ENCODE data around the gene IFNB1.

IFNB1 gene

DNA sequence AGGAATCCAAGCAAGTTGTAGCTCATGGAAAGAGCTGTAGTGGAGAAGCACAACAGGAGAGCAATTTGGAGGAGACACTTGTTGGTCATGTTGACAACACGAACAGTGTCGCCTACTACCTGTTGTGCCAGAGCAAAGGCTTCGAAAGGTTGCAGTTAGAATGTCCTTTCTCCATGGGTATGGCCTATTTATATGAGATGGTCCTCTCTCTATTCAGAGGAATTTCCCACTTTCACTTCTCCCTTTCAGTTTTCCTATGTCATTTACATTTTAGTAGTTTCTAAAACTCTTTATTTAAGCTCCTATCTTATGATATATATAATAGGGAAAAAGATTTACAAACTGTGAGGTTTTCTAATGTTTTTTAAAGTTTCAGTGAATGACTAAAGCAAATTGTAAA is at the start of gene IFNB1:
Gene IFNB1, minus strand, starts transcription at position 162 of the 400 bp plus-strand sequence. Its CDS starts 73 bp downstream, at position 89.
- DNase-seq (ENCODE audit: low read depth) = no peak

DNA sequence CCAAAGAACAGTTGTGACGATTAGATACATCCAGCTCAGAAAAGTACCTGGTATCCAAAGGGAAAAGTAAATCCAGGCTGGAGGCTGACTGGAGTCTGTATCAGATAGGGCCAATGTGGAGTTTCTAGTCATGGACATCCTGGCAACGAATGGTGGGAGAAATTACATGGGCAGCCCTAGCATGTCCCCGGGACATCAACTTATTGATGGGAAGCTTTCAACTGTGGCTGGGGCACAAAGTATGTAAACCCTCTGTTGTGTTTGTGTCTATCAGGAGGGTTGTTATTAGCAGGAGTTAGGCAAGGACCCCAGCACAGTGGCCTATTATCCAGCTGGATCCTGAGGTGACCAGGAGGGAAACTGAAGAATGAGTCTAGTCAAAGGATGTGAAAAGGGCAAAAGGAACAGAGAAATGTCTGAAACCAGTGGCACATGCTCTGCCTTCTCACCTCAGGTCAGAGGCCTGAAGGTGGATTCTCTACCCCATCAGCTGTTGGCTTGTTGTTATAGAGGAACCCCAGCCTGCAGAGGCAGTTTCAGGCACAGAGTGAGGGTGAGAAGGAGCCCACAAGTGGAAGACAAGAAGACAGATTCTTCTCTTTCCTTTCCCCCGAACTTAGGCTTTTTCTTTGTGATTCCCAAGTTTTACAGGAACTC is 44.0 kb upstream of the IFNB1 start:
- no peak for DNase-seq (ENCODE audit: low read depth)

DNA sequence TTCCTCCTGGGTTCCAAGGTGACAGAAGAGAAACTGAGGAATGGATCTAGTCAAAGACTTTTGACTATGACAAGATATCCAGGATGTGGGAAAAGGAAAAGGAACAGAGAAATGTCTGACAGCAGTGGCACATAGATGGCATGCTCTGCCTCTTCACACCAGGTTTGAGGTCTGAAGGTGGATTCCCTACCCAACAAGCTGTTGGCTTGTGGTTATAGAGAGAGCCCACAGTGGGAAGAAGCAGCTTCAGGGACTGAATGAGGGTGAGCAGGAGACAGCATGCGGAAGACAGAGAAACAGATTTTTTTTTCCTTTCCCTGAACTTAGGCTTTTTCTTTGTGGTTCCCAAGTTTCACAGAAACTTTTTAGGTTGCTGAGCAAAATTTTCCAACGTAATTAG is 43.3 kb upstream of the IFNB1 start:
- no peak for DNase-seq (ENCODE audit: low read depth)

DNA sequence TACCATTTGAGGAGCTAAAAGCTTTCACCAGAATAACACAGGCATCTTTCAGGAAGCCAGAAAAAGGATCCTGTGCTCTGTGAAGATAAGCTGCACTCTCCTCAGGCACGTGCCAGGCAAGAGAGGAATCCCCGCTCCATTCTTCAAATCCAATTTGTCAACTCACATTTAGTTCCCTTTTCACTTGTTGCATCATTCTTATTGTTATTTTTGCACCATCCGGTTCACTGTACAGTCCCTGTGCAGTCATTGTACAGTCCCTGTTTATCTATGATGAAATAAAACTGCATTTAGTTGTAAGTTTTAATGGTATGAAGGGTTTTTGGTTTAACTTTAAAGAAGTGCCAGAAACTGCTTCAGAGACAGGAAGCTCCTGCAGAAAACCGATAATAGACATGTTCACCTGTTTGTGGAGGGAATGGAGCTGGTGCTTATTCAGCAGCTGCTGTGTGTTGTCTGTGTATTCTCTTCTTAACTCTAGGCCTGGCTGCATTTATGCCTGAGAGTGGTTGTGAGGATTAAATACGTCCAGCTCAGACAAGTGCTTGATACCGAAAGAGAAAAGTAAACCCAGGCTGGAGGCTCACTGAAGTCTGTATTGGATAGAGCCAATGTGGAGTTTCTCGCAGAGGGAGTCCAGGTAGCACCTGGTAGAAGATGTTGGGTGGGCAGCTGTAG is 41.5 kb upstream of the IFNB1 start:
- DNase-seq (ENCODE audit: low read depth) = no peak

DNA sequence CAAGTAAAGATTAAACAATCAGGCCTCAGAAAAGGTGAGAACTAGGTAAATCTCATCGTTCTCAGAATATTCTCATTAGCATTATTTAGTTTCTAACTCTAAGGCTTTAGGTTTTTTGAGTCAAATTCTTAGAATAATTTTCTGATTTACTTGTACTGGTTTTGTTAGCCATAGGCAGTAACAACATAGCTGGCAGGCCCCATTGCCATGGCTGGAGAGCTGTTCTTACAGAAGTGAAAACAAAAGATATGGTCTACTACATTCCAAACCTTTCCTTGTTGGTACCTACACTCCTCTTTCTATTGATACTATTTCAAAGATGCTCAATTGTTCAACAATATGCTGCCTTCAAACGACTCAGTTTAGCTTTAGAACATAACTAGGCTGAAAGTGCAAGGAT is 36.6 kb upstream of the IFNB1 start:
- DNase-seq (ENCODE audit: low read depth) = no peak

DNA sequence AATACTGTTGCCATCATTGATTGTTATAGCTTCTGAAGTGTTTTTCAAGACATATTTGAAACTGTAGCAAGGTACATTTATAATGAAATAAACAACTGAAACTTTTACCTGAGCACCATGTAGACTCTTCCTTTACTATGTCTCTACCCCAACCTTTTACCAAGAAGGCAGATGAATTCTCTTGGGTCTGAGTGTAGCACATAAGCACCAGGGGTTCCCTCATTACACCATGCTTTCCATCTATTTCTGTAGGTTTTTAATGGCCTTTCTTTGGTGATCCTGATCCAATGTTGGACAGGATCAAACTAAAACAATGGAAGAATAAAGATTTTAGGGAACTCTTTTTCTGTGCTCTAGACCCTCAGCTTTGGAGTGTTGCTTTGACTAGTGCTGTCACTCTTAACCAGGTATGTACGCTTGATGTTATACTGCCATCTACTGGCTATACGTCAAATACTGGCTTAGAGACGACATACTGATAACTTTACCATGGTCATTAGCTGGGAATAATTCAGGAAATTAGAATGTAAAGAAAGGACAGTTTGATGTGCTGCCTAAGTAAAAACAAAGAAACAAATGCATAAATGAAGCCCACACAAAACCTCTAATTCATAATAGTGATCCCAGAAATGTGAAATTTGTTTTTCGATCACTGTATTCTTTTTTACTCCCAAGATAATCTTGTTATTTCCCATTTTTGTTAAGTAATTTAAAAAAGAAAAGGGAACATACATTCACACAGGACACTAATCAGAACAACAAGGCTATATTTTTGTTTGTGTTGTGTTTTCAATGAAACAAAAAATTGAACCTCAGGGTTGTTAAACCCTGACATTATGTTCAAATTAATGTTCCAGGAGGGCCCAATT is 33.2 kb upstream of the IFNB1 start:
- DNase-seq (ENCODE audit: low read depth) = no peak

DNA sequence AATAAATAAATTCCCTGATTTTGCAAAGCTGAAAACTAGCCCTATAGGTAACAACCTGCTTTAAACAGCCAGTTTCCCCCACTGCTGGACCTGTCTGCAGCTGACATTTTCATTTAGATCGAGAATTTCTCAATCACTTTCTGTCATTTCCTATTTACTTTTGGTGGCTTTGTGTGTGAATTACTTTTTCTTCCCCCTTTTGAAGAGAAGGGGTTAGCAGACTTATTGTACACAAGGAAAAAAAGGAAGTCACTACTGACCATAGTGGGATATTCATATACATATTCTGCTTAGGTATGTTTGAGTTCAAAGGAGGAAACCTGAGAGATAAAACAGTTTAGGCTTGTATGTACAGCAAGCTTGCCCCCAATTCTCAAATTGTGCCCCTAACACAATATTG is 27.0 kb upstream of the IFNB1 start:
- DNase-seq (ENCODE audit: low read depth) = no peak

DNA sequence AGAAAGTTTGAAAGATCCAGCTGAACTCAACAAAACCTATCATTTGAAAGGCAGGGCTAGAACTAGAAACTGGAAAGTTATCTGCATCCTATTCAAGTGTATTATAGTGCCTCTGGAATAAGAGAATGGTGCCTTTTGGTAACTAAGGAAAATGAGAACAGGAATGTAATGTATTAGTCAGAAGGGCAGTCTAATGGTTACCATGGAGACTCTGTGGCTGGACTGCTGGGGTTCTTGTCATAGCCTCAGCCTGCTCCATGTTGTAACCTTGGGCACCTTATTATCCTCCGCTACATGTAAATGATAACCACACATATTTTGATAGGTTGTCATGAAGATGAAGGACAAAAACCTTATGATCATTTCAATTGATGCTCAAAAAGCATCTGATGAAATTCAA is 24.6 kb upstream of the IFNB1 start:
- no peak for DNase-seq (ENCODE audit: low read depth)

DNA sequence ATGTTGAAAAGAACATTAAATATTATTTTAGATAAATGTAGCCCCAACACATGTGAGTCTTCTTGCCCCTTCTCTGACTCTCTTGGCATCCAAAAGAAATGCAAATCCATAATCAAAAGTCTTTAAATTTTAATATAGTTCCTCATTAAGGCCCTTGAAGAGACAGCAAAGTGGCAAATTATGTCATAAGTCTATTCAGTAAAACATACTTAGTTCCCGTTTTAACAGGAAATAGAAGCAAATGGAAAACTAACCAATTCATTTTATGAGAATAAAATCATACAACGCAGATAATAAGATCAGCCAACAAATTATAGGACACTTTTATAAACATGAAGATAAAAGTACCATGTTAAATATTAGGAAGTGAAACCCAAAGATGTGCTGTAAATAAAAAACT is 20.1 kb upstream of the IFNB1 start:
- no peak for DNase-seq (ENCODE audit: low read depth)

DNA sequence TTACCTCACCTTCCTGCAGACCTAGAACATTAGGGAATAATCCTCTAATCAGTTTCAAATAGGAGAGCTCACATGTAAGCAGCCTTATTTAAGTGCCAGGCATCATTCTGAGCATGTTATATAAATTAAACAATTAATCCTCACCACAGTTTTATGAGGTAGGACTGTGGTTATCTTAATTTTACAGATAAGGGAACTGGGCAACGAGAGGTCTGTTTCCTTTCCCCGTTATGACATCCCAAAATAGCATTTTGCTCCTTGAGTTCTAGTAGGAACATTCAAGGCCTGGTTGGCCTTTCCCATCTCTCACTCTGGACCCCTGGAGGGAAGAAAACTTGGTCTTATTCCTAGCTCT is 19.1 kb upstream of the IFNB1 start:
- no peak for DNase-seq (ENCODE audit: low read depth)

DNA sequence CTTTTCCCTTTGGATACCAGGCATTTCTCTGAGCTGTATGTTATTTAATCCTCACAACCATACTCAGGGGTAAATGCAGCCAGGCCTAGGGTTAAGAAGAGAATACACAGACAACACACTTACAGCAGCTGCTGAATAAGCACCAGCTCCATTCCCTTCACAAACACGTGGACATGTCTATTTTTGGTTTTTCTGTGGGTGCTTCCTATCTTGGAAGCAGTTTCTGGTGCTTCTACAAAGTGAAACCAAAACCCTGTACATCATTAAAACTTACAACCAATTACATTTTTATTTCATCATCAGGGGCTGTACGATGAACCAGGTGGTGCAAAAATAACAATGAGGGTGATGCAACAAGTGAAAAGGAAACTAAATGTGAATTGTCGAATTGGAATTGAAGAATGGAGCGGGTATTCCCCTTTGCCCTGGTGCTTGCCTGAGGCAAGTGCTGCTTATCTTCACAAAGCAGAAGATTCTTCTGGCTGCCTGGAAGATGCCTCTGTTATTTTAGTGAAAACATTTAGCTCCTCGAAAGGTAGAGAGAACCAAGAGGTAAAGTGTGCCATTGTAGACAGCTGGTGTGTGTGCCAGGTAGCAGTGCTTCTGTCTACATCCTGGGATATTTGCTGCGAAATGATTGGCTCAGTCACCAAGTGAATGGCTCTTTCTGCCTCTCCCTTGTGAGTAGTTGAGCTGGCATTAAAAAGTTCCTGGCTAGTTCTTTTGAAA is 18.6 kb upstream of the IFNB1 start:
- DNase-seq (ENCODE audit: low read depth) = no peak

DNA sequence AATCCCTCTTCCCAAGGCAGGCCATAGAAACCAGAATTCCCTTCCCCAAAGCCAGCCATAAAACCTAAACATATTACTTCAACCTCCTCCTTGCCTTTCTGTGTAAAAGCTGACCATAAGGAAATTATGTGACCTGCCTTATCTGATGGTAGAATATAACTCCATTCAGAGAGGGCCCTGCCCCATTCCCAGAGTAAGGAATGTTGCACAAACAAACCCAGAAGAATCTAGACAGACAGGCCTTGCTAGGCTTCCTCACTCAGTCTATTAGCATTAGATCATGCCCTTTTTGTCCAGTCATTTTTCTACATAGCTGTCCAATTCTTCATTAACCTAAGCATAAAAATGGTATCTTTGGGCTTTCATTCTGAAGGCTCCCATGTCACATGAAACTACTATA is 17.8 kb upstream of the IFNB1 start:
- no peak for DNase-seq (ENCODE audit: low read depth)

DNA sequence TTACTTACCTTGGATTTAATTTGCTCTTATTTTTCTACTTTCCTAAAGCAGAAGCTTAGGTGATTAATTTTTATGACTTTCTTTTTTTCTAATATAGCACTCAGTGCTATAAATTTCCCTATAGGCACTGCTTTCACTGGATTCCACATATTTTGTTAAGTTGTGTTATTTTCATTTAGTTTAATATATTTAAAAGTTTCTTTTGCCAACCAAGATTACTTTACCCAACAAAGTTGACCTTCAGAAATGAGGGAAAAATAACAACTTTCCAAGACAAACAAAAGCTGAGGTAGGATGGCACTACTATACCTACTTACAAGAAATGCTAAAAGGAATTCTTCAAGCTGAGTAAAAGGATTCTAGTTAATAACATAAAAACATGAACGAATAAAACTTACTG is 8.8 kb upstream of the IFNB1 start:
- DNase-seq (ENCODE audit: low read depth) = no peak

DNA sequence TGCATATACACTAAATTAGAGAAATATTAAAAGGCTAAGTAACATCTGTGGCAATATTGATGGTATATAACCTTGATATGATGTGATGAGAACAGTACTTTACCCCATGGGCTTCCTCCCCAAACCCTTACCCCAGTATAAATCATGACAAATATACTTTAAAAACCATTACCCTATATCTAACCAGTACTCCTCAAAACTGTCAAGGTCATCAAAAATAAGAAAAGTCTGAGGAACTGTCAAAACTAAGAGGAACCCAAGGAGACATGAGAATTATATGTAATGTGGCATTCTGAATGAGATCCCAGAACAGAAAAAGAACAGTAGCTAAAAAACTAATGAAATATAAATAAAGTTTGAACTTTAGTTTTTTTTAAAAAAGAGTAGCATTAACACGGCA is 7.3 kb upstream of the IFNB1 start:
- DNase-seq (ENCODE audit: low read depth) = no peak

DNA sequence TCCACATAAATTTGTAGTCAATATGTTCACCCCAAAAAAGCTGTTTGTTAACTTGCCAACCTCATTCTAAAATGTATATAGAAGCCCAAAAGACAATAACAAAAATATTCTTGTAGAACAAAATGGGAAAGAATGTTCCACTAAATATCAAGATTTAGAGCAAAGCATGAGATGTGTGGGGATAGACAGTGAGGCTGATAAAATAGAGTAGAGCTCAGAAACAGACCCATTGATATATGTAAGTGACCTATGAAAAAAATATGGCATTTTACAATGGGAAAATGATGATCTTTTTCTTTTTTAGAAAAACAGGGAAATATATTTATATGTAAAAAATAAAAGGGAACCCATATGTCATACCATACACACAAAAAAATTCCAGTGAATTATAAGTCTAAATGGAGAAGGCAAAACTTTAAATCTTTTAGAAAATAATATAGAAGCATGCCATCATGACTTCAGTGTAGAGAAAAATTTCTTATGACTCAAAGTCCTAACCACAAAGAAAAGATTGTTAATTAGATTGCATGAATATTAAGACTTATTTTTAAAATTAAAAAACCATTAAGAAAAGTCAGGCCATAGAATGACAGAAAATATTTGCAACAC is 6.6 kb upstream of the IFNB1 start:
- no peak for DNase-seq (ENCODE audit: low read depth)

DNA sequence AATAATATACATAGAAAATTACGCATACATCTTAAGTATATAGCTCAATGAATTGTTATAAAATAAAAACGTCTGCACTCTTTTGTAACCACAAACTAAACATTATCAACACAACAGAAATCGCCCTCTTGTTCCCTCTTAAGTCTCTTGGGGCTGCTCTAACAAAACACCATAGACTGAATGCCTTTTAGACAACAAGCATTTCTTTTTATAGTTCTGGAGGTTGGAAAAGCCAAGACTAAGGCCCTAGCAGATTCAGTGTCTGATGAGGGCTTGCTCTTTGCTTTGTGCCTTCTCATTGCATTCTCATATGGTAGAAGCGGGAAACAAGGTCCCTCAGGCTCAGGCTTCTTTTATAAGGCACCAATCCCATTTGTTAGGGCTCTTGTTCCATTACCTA is 4.9 kb upstream of the IFNB1 start:
- DNase-seq (ENCODE audit: low read depth) = no peak

DNA sequence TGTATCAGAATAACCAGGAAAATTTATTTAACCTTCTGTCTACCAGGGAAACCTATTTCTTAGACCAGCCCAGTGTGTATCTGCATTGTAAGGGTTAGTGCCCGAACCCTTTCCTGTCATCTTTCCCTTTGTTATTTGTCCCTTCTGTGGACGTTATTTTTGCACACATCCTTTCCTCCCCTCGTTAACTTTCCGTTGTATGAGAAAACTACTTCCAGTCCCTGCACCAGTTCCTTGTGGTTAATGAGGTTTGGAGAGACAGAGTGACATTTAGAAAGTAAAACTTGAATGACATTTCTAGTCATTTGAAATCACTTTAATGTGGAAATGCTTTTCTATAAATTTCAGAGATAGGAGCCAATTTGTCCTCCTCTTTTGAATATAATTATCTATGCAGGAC is 4.3 kb upstream of the IFNB1 start:
- DNase-seq (ENCODE audit: low read depth) = no peak

DNA sequence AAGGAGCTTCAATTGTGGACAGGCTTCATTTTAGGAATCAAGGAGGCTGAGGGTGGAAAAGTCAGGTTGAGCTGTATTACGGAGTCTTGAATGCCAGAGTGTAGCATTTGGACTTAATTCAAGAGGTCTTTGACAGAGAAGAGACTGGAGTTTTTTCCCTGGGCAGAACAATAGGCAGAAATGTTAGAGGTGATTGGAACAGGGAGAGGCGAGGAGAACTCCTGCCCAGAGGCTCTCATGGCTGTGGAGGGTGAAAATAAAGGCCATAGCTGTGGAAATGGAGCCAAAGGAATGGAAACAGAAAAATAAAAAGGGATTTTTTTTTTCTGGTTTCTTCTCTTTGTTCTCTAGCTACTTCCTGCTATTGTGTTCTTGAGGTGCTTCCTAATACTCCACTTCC is 3.7 kb upstream of the IFNB1 start:
- DNase-seq (ENCODE audit: low read depth) = no peak

DNA sequence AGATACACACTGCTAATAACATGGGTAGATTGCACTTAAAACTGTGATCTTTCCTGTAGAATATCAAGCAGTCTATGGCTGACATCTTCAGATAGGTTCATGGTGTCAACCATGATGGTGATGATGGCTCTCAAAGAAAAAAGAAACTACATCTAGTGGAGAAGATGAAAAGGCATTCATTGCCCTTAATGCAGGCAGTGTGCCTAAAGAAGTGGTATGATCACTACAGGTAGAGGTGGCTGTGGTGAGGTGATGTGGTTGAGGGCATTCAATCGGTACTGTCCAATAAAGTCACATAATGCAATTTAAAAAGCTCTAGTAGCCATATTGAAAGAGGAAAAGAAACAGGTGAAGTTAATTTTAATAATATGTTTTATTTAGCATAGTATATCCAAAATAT is 3.1 kb upstream of the IFNB1 start:
- DNase-seq (ENCODE audit: low read depth) = no peak

DNA sequence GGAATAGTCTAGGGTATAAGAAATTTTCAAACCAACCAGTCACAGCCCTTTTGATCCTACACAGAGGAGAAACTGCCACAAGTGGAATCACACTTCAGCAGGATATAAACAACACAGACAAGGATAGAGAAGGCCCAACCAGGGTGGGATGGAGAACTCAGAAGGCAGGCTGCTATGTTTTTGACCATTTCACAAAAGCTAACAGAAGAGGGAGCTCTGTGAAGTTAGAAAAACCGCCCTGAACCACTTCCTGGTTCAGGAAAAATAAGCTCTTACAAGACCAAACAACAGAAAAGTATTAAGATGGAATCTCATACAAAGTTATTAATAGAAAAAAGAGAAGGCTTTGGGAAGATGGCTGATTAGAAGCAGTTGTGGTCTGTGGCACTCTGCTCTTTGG is 960 bp upstream of the IFNB1 start:
- no peak for DNase-seq (ENCODE audit: low read depth)

DNA sequence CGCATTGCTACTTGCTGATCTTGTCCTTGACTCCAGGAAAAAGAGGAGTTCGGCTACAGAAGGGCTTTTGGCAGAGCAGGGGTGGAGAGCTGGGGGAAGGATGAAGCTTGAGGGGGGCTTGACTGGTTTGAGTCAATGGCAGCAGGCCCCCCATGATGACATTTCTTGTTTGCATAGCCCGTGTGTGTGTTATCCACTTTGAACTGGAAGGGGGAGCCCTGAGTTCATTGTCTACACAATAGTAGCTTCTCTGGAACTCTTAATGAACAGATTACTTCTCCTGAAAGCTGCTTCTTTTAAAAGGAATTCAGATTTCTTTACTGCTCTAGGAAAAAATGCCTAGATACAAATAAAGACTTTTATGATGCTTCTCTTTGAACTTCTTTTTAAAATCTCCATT is 2.3 kb downstream of the IFNB1 start:
- no peak for DNase-seq (ENCODE audit: low read depth)

DNA sequence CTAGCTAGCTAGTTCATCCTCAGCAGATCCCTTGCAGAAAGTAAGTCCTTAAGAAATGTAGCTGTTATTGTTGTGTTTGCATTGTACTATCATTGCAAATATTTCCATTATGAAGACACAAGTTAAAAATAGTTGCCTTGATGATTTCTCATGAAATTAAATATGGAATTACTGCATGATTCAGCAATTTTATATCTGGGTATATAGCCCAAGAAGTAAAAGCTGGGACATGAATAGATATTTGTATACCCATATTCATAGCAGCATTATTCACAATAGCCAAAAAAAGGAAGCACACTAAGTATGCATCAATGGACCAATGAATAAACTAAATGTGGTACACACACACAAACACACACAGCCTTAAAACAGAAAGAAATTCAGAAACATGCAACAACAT is 6.8 kb downstream of the IFNB1 start:
- DNase-seq (ENCODE audit: low read depth) = no peak

All from stimulated activated CD8-positive, alpha-beta memory T cell treated with anti-CD3 and anti-CD28 coated beads, Interleukin-15, amount 100 ng/mL, for 24 hours (primary cell).